H1 (cell line): ENCODE data around the gene FGD4. TPM values are rescaled to one million over a fixed set of nuclear protein-coding genes. Genes with fewer than 3 reads are reported as not detected.

Experiments used
- CTCF ChIA-PET: fragments of 300-600 bp; sonication (Branson Sonifier 250); formaldehyde crosslinking; loops from one replicate; lab custom pipeline; 2021; ENCODE audit not compliant: partially characterized antibody; lab: Charles Lee
- POLR2A ChIA-PET: fragments of 300-600 bp; sonication (Branson Sonifier 250); formaldehyde crosslinking; loops from one replicate; lab custom pipeline; 2021; ENCODE audit warnings: inconsistent platforms; ENCODE audit not compliant: partially characterized antibody; lab: Charles Lee
- DNase-seq, 2 experiments: peaks; one replicate each; pipeline versions ENCODE4 v3.0.0 to v3.0.0-alpha.2; 2010 to 2022; ENCODE audit warnings: low spot score in 2 of 2, low read depth in 1 of 2, mixed read lengths in 1 of 2
- FAIRE-seq: peaks from 2 replicates; lab custom pipeline; 2011; peaks lifted over from hg19 to GRCh38; lab: Jason Lieb, UNC
- H2AFZ ChIP-seq: 2 replicates; pipeline ENCODE4 v1.8.1; 2012; ENCODE audit warnings: low read length, inconsistent platforms
- H2AK5ac ChIP-seq: 2 replicates; pipeline ENCODE4 v1.6.1; 2013; ENCODE audit warnings: low read depth, low read length
- H2BK120ac ChIP-seq: replicated peaks from 2 replicates; pipeline ENCODE3; 2013; ENCODE audit warnings: low read depth, low read length, inconsistent platforms
- H2BK12ac ChIP-seq: 2 replicates; pipeline ENCODE4 v1.6.1; 2013; ENCODE audit warnings: low read depth, low read length
- H2BK15ac ChIP-seq: 2 replicates; pipeline ENCODE4 v1.6.1; 2013; ENCODE audit warnings: low read length
- H2BK20ac ChIP-seq: 2 replicates; pipeline ENCODE4 v1.6.1; 2013; ENCODE audit warnings: low read length
- H2BK5ac ChIP-seq: 2 replicates; pipeline ENCODE4 v1.6.1; 2013; ENCODE audit warnings: low read depth, low read length
- H3K14ac ChIP-seq: 2 replicates; pipeline ENCODE4 v1.6.1; 2013; ENCODE audit warnings: inconsistent platforms; ENCODE audit not compliant: insufficient read length
- H3K18ac ChIP-seq: 2 replicates; pipeline ENCODE4 v1.6.1; 2013; ENCODE audit warnings: low read length; ENCODE audit errors: extremely low read depth
- H3K23ac ChIP-seq: 2 replicates; pipeline ENCODE4 v1.6.1; 2013; ENCODE audit warnings: inconsistent platforms; ENCODE audit not compliant: insufficient read length
- H3K23me2 ChIP-seq: 2 replicates; pipeline ENCODE4 v1.6.1; 2013; ENCODE audit warnings: low read depth, low read length
- H3K27ac ChIP-seq: 2 replicates; pipeline ENCODE4 v1.6.1; 2011; ENCODE audit warnings: low read depth, low read length, inconsistent platforms
- H3K27me3 ChIP-seq, 4 experiments: replicated peaks in 1 of 4; 1 replicate in 1 of 4; 2 replicates in 3 of 4; pipeline versions ENCODE4 v1.6.1 to v1.8.1; 2011 to 2013; ENCODE audit warnings: low read length in 3 of 4, mild to moderate bottlenecking in 3 of 4, inconsistent platforms in 2 of 4, mixed read lengths in 2 of 4, moderate library complexity in 1 of 4; ENCODE audit not compliant: control insufficient read depth in 3 of 4, insufficient read depth in 3 of 4; ENCODE audit errors: extremely low read depth in 1 of 4
- H3K36me3 ChIP-seq, 4 experiments: 2 replicates each; pipeline versions ENCODE4 v1.6.1 to v1.8.1; 2011 to 2013; ENCODE audit warnings: mild to moderate bottlenecking in 4 of 4, low read length in 3 of 4, moderate library complexity in 2 of 4, control low read depth in 1 of 4, inconsistent platforms in 1 of 4; ENCODE audit not compliant: insufficient read depth in 4 of 4, control insufficient read depth in 2 of 4
- H3K4ac ChIP-seq: replicated peaks from 2 replicates; pipeline ENCODE3; 2013; ENCODE audit warnings: low read length, low read depth, mixed read lengths, inconsistent platforms; ENCODE audit not compliant: insufficient read length
- H3K4me1 ChIP-seq, 4 experiments: replicated peaks in 1 of 4; 1 replicate in 1 of 4; 2 replicates in 3 of 4; pipeline versions ENCODE4 v1.6.1 to v1.8.1; 2011 to 2013; ENCODE audit warnings: low read length in 3 of 4, inconsistent platforms in 2 of 4, mixed read lengths in 1 of 4; ENCODE audit not compliant: insufficient read depth in 4 of 4, control insufficient read depth in 3 of 4
- H3K4me2 ChIP-seq, 2 experiments: 2 replicates each; pipeline versions ENCODE4 v1.6.1 to v1.8.1; 2011 to 2013; ENCODE audit warnings: low read depth in 2 of 2, low read length in 2 of 2, control low read depth in 1 of 2, inconsistent platforms in 1 of 2, mild to moderate bottlenecking in 1 of 2; ENCODE audit not compliant: insufficient read depth in 1 of 2
- H3K4me3 ChIP-seq, 4 experiments: fragments of 200-600, 300-600 bp in 1 of 4; sonication (generic), shearing (Covaris generic), sonication (Bioruptor Twin) in 1 of 4; 2 replicates each; pipeline versions ENCODE4 v1.5.1 to v1.8.1; 2011 to 2016; ENCODE audit warnings: low read length in 4 of 4, low read depth in 3 of 4, control low read depth in 2 of 4, inconsistent platforms in 2 of 4, mild to moderate bottlenecking in 2 of 4, mixed read lengths in 1 of 4, moderate library complexity in 1 of 4; ENCODE audit not compliant: insufficient read depth in 2 of 4; ENCODE audit errors: extremely low read depth in 1 of 4
- H3K56ac ChIP-seq: replicated peaks from 2 replicates; pipeline ENCODE3; 2013; ENCODE audit warnings: low read depth, mild to moderate bottlenecking, mixed read lengths, low read length, inconsistent platforms; ENCODE audit not compliant: insufficient read length
- H3K79me1 ChIP-seq: 2 replicates; pipeline ENCODE4 v1.6.1; 2013; ENCODE audit warnings: low read depth, low read length, control low read depth
- H3K79me2 ChIP-seq, 2 experiments: 2 replicates each; pipeline versions ENCODE4 v1.6.1 to v1.8.1; 2012 to 2013; ENCODE audit warnings: low read length in 2 of 2, mild to moderate bottlenecking in 2 of 2, inconsistent platforms in 1 of 2; ENCODE audit not compliant: insufficient read depth in 2 of 2, control insufficient read depth in 1 of 2
- H3K9ac ChIP-seq, 4 experiments: replicated peaks in 1 of 4; 1 replicate in 1 of 4; 2 replicates in 3 of 4; pipeline versions ENCODE4 v1.6.1 to v1.8.1; 2011 to 2013; ENCODE audit warnings: low read depth in 3 of 4, low read length in 3 of 4, control low read depth in 2 of 4, mild to moderate bottlenecking in 2 of 4, moderate library complexity in 2 of 4, inconsistent platforms in 1 of 4; ENCODE audit errors: extremely low read depth in 1 of 4
- H3K9me3 ChIP-seq, 2 experiments: 2 replicates each; pipeline versions ENCODE4 v1.6.1 to v1.8.1; 2012 to 2013; ENCODE audit warnings: mild to moderate bottlenecking in 2 of 2, moderate library complexity in 2 of 2, control low read depth in 1 of 2, inconsistent platforms in 1 of 2, low read depth in 1 of 2, low read length in 1 of 2, mixed read lengths in 1 of 2; ENCODE audit not compliant: insufficient read depth in 2 of 2
- H4K20me1 ChIP-seq, 2 experiments: replicated peaks in 1 of 2; 2 replicates each; pipeline versions ENCODE3 to v1.8.1; 2011 to 2013; ENCODE audit warnings: inconsistent platforms in 2 of 2, low read length in 2 of 2, mild to moderate bottlenecking in 1 of 2; ENCODE audit not compliant: insufficient read depth in 2 of 2, control insufficient read depth in 1 of 2
- H4K5ac ChIP-seq: 2 replicates; pipeline ENCODE4 v1.6.1; 2013; ENCODE audit warnings: low read length, low read depth, mixed read lengths, inconsistent platforms; ENCODE audit not compliant: insufficient read length
- H4K8ac ChIP-seq: 2 replicates; pipeline ENCODE4 v1.8.0; 2013; ENCODE audit warnings: mild to moderate bottlenecking, moderate library complexity, low read length, inconsistent platforms; ENCODE audit not compliant: insufficient read depth; ENCODE audit errors: extremely low read depth
- H4K91ac ChIP-seq: replicated peaks from 2 replicates; pipeline ENCODE3; 2013; ENCODE audit warnings: low read length, mixed read lengths, inconsistent platforms; ENCODE audit not compliant: insufficient read length
- CREB1 ChIP-seq: IDR thresholded peaks from 2 replicates; pipeline ENCODE4 v1.6.1; 2012; ENCODE audit warnings: inconsistent platforms
- RFX5 ChIP-seq: IDR thresholded peaks from 2 replicates; pipeline ENCODE4 v1.6.1; 2011; ENCODE audit warnings: low read depth, low read length, improper control_type of control experiment, borderline replicate concordance
- RNF2 ChIP-seq: fragments of 200-900, 300-1000 bp; sonication (generic); IDR thresholded peaks from 2 replicates; pipeline ENCODE4 v1.7.1; 2016; ENCODE audit warnings: borderline replicate concordance, low read depth, mild to moderate bottlenecking, antibody characterized with exemption, low read length; ENCODE audit not compliant: poor library complexity, severe bottlenecking; ENCODE audit errors: missing control alignments
- SAP30 ChIP-seq: fragments of 300-600 bp; sonication (generic); IDR thresholded peaks from 2 replicates; pipeline ENCODE4 v1.7.1; 2012; ENCODE audit warnings: low read length, moderate library complexity, mild to moderate bottlenecking, inconsistent platforms; ENCODE audit not compliant: insufficient read depth, insufficient replicate concordance
- WGBS, 2 experiments: shearing (Covaris generic) in 1 of 2; methylation state at CpG; one replicate each; pipeline versions ENCODE4 v1.1.6 to v1.1.7; 2013 to 2015; ENCODE audit warnings: low lambda C conversion rate in 2 of 2, mixed read lengths in 2 of 2, inconsistent platforms in 1 of 2, low coverage in 1 of 2, missing lambda C conversion rate in 1 of 2; ENCODE audit not compliant: insufficient replicate concordance in 2 of 2, insufficient coverage in 1 of 2, insufficient read length in 1 of 2; ENCODE audit errors: extremely low coverage in 1 of 2, missing lambda C conversion rate in 1 of 2; 5-methylcytosine and 5-hydroxymethylcytosine counted together
- polyA plus RNA-seq, 7 experiments: library from polyadenylated mRNA; depleted of rRNA in 3 of 7; stranded (reverse) in 5 of 7; unstranded in 2 of 7; fragments of >200 nt in 5 of 7; fragments of 200-250 nt in 2 of 7; gene quantifications; 1 replicate in 5 of 7; 2 replicates in 1 of 7; 4 replicates in 1 of 7; pipeline versions ENCODE4 v1.2.1 to v1.2.3, GENCODE V29; 2011 to 2013; ENCODE audit warnings: missing spikeins in 2 of 7, mixed read lengths in 2 of 7
- total RNA-seq: library from RNA; stranded (reverse); fragmentation: NEBNext Ultra II Directional; extraction: Animal tissue kit (Norgen Biotek cat#: 25700); gene quantifications from 2 replicates; pipeline ENCODE4 v1.2.1, GENCODE V29; 2021

The FGD4 gene
- total and polyA plus RNA-seq, 2 of the 8 experiments (the other 6 are each of a cell fraction or from before 2014, with no cell fraction given): 8.5 to 48.2 TPM

DNA sequence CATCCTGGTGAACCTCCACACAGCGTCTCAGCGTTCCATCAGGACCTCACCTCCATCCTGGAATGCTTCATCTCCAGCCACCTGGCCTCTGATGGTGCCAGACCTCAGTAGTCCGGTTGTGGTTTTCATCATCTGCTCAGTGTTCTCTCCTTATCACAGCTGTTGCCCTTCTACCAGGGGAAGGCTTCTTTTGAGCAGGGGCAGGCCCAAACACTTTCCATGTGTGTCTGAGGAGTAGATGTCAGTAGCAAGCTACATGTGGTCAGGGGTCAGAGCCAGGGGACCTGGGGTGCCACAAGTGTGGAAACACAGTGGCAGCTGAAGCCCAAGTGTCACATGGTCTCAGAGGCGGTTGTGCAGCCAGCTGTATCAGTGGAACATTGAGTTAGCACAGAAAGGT is 30.2 kb upstream of the FGD4 start:
- Histone ChIP-seq H3K18ac (no peak overlapping the region), H3K9ac (no peak overlapping the region), H2BK5ac (no peak overlapping the region), H2AFZ (no peak overlapping the region), H3K4me3 (no peak overlapping the region), H3K27me3 (no peaks in the 10 kb centered on the region), H3K4me2 (no peak overlapping the region), H3K4ac (no peak overlapping the region), H4K8ac (no peak overlapping the region), H2BK120ac (no peak overlapping the region), H3K9me3 (no peaks in the 10 kb centered on the region), H3K23ac (no peak overlapping the region), H4K5ac (no peak overlapping the region), H4K91ac (peak overlapping the region; percentile 86), H2BK15ac (0 out of 2 replicates have a peak overlapping the region, but pooled peaks have one; percentile 63), H2AK5ac (no peak overlapping the region)
- CTCF ChIA-PET: interaction anchor here (1.0 to 3.2 kb wide), 2 partner anchors 33 to 302 kb away, joined by 4 to 19 read pairs; no protein-coding TSS in a partner anchor
- 95% methylated on average over 4 of the region's 4 CpGs; no CpG with 5 or more reads in 1 of the 2 experiments for WGBS, 2 experiments
- DNase-seq (no peak), FAIRE-seq (no peak)
- TF ChIP-seq SAP30 (no peak), RFX5 (no peak), RNF2 (no peak), CREB1 (no peak)
- TF ChIP-seq, all 59 proteins: peak for 0
- Histone ChIP-seq H3K27ac (no peak overlapping the region), H3K4me1 (peaks cover 0 to 1% (median 0%) of the 10 kb centered on the region in 4 experiments; a peak in 1 of 7 replicates), H2BK20ac (no peak overlapping the region), H3K79me1 (no peaks in the 10 kb centered on the region), H4K20me1 (no peaks in the 10 kb centered on the region), H3K56ac (no peak overlapping the region), H3K23me2 (no peaks in the 10 kb centered on the region), H3K14ac (no peak overlapping the region), H2BK12ac (no peak overlapping the region), H3K79me2 (no peaks in the 10 kb centered on the region), H3K36me3 (no peaks in the 10 kb centered on the region)
- POLR2A ChIA-PET: interaction anchor here (0.8 to 1.5 kb wide), 2 partner anchors 21 to 85 kb away, joined by 3 read pairs; no protein-coding TSS in a partner anchor
